Measurements from ENCODE around the gene ADAM12. TPM values are rescaled to one million over a fixed set of nuclear protein-coding genes. Genes with fewer than 3 reads are reported as not detected.

ADAM12 gene
- polyA plus RNA-seq, 1 donor from 2014 or later = 0.09 TPM

DNA sequence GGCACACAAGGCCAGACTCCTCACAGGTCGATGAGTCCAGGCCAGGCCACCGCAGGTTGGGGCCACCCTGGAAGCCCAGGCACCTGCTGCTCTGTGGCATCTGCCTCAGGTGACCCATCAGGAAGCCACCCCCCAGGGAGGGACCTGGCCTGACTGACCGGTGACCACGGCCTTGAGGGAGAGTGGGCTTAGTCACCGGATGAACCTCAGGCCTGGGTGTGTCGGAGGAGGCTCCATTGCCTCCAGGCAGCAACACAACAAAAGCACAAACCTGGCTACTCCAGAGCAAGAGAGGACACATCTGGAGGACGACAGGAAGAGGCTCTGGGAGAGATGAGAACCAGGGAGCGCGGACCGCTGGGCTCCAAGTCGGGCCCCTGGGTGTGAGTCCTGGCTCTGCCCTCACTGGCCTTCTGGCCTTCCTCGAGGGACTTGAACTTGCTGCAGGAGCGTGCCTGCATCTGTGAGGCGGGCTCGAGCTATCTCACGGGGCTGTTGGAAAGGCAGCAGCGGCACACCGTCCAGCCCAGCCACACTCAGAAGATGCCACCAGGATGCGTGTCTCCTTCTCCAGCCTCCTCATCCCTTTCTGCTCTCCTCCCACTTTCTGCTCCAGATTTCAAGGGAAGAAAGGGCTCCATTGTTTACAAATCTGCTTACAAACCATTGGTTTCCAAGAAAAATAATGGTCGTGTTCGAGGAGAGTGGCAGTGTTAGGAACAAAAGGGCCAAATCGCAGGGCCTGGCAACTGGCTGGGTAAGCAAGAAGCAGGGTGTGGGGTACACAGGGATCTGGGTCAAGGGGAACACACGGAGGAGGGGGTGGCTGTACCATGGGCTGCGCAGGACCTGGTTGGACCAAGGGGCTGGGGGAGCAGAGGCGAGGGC lies 152.9 kb downstream of the ADAM12 start:
- no peaks in the 10 kb centered on the region for H3K9me3 ChIP-seq (ENCODE audit: low read length)
- no peaks in the 10 kb centered on the region for H3K36me3 ChIP-seq (ENCODE audit: insufficient read depth, low read length)
- no peak overlapping the region for H3K27ac ChIP-seq (ENCODE audit: low read length)

DNA sequence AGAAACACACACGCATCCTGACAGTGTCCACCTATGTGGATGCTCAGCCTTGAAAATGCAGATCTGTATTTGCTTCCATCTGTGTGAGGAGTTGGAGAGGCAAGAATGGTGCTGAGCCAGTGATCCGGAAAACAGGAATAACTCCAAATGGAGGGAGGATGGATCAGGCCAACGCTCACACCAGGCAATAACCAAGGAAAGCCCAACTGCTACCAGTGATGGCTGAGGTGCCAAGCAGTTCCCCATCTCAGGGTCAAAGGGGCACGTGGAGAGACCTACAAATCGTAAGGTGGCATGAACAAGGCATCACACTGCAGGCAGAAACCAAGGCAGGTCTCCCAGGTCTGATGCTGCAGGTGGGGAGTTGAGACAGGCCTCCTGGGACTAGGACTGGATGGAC lies 153.6 kb downstream of the ADAM12 start:
- no peaks in the 10 kb centered on the region for H3K9me3 ChIP-seq (ENCODE audit: low read length)
- no peaks in the 10 kb centered on the region for H3F3A ChIP-seq (ENCODE audit: insufficient read depth, low read length, poor library complexity, severe bottlenecking)
- H3K4me2 ChIP-seq (ENCODE audit: low read length) = no peak overlapping the region
- H3K27ac ChIP-seq (ENCODE audit: low read length) = no peak overlapping the region
- H2AFZ ChIP-seq (ENCODE audit: low read depth, low read length) = no peak overlapping the region
- TF ChIP-seq MXI1 (conservative IDR thresholded peaks at IDR 0.05; ENCODE audit: poor library complexity, severe bottlenecking) (no peak), SMC3 (conservative IDR thresholded peaks at IDR 0.05; ENCODE audit: poor library complexity) (no peak), EZH2 (IDR thresholded peaks at IDR 0.05; ENCODE audit: borderline replicate concordance, insufficient read depth, low read length, poor library complexity, severe bottlenecking) (no peak), POLR2AphosphoS5 (IDR thresholded peaks at IDR 0.05) (no peak), EP300 (conservative IDR thresholded peaks at IDR 0.05; ENCODE audit: poor library complexity, severe bottlenecking) (no peak), RAD21 (conservative IDR thresholded peaks at IDR 0.05) (no peak), TAF1 (IDR thresholded peaks at IDR 0.05; ENCODE audit: low read depth) (no peak)
- TF ChIP-seq, protein P1, sequence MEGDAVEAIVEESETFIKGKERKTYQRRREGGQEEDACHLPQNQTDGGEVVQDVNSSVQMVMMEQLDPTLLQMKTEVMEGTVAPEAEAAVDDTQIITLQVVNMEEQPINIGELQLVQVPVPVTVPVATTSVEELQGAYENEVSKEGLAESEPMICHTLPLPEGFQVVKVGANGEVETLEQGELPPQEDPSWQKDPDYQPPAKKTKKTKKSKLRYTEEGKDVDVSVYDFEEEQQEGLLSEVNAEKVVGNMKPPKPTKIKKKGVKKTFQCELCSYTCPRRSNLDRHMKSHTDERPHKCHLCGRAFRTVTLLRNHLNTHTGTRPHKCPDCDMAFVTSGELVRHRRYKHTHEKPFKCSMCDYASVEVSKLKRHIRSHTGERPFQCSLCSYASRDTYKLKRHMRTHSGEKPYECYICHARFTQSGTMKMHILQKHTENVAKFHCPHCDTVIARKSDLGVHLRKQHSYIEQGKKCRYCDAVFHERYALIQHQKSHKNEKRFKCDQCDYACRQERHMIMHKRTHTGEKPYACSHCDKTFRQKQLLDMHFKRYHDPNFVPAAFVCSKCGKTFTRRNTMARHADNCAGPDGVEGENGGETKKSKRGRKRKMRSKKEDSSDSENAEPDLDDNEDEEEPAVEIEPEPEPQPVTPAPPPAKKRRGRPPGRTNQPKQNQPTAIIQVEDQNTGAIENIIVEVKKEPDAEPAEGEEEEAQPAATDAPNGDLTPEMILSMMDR (IDR thresholded peaks at IDR 0.05; ENCODE audit: poor library complexity, severe bottlenecking) = no peak
- TF ChIP-seq, protein P2, sequence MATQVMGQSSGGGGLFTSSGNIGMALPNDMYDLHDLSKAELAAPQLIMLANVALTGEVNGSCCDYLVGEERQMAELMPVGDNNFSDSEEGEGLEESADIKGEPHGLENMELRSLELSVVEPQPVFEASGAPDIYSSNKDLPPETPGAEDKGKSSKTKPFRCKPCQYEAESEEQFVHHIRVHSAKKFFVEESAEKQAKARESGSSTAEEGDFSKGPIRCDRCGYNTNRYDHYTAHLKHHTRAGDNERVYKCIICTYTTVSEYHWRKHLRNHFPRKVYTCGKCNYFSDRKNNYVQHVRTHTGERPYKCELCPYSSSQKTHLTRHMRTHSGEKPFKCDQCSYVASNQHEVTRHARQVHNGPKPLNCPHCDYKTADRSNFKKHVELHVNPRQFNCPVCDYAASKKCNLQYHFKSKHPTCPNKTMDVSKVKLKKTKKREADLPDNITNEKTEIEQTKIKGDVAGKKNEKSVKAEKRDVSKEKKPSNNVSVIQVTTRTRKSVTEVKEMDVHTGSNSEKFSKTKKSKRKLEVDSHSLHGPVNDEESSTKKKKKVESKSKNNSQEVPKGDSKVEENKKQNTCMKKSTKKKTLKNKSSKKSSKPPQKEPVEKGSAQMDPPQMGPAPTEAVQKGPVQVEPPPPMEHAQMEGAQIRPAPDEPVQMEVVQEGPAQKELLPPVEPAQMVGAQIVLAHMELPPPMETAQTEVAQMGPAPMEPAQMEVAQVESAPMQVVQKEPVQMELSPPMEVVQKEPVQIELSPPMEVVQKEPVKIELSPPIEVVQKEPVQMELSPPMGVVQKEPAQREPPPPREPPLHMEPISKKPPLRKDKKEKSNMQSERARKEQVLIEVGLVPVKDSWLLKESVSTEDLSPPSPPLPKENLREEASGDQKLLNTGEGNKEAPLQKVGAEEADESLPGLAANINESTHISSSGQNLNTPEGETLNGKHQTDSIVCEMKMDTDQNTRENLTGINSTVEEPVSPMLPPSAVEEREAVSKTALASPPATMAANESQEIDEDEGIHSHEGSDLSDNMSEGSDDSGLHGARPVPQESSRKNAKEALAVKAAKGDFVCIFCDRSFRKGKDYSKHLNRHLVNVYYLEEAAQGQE (IDR thresholded peaks at IDR 0.05; ENCODE audit: borderline replicate concordance) = no peak
- H3K9ac ChIP-seq (ENCODE audit: low read length) = no peak overlapping the region
- no peaks in the 10 kb centered on the region for H3K79me2 ChIP-seq (replicated peaks; ENCODE audit: insufficient read depth, low read length)
- no peaks in the 10 kb centered on the region for H4K20me1 ChIP-seq (ENCODE audit: insufficient read depth)
- H3K36me3 ChIP-seq (ENCODE audit: insufficient read depth, low read length) = no peaks in the 10 kb centered on the region
- no peaks in the 10 kb centered on the region for H3K27me3 ChIP-seq (ENCODE audit: insufficient read depth, low read depth, low read length)
- H3K4me3 ChIP-seq (ENCODE audit: low read length) = no peak overlapping the region
- no peaks in the 10 kb centered on the region for H3K9me2 ChIP-seq (ENCODE audit: insufficient read depth, low read length)

More for the DNA sequence above, 152.9 kb downstream of the ADAM12 start:
- Histone ChIP-seq H3K4me3 (ENCODE audit: low read length) (no peak overlapping the region), H3K27me3 (ENCODE audit: insufficient read depth, low read depth, low read length) (no peaks in the 10 kb centered on the region), H3K9ac (ENCODE audit: low read length) (no peak overlapping the region), H3K9me2 (ENCODE audit: insufficient read depth, low read length) (no peaks in the 10 kb centered on the region), H2AFZ (ENCODE audit: low read depth, low read length) (no peak overlapping the region), H3K79me2 (replicated peaks; ENCODE audit: insufficient read depth, low read length) (no peaks in the 10 kb centered on the region), H3K4me2 (ENCODE audit: low read length) (no peak overlapping the region), H3F3A (ENCODE audit: insufficient read depth, low read length, poor library complexity, severe bottlenecking) (no peaks in the 10 kb centered on the region), H4K20me1 (ENCODE audit: insufficient read depth) (no peaks in the 10 kb centered on the region)
- TF ChIP-seq EP300 (conservative IDR thresholded peaks at IDR 0.05; ENCODE audit: poor library complexity, severe bottlenecking) (no peak), POLR2AphosphoS5 (IDR thresholded peaks at IDR 0.05) (no peak), MXI1 (conservative IDR thresholded peaks at IDR 0.05; ENCODE audit: poor library complexity, severe bottlenecking) (no peak), SMC3 (conservative IDR thresholded peaks at IDR 0.05; ENCODE audit: poor library complexity) (no peak), RAD21 (conservative IDR thresholded peaks at IDR 0.05) (no peak), EZH2 (IDR thresholded peaks at IDR 0.05; ENCODE audit: borderline replicate concordance, insufficient read depth, low read length, poor library complexity, severe bottlenecking) (no peak), TAF1 (IDR thresholded peaks at IDR 0.05; ENCODE audit: low read depth) (no peak)
- TF ChIP-seq, protein P1 (IDR thresholded peaks at IDR 0.05; ENCODE audit: poor library complexity, severe bottlenecking) = no peak
- TF ChIP-seq, protein P2 (IDR thresholded peaks at IDR 0.05; ENCODE audit: borderline replicate concordance) = no peak
